GM19193 (cell line): ENCODE results near the gene MYOCOS.

Source experiments
- POLR2A ChIP-seq: IDR thresholded peaks from 4 replicates; pipeline ENCODE4 v1.6.1; 2011; ENCODE audit not compliant: insufficient read depth, insufficient read length; ENCODE audit errors: extremely low read depth

The MYOCOS gene

GRCh38 chr1:171622152-171622462 is at the start of gene MYOCOS:
Gene MYOCOS, plus strand, starts transcription at chr1:171622243. Its CDS starts 1,641 bp downstream, at chr1:171623884.
- TF ChIP-seq POLR2A, result no peak

- no peak for TF ChIP-seq POLR2A
These were observed 45.9 kb upstream of the MYOCOS start for GRCh38 chr1:171576144-171576543.

- TF ChIP-seq POLR2A, result no peak
These were observed 40.8 kb upstream of the MYOCOS start for GRCh38 chr1:171581226-171581625.

- no peak for TF ChIP-seq POLR2A
These were observed 40.3 kb upstream of the MYOCOS start for GRCh38 chr1:171581766-171582165.

GRCh38 chr1:171582589-171582988 is 39.5 kb upstream of the MYOCOS start:
- TF ChIP-seq POLR2A, result no peak

- no peak for TF ChIP-seq POLR2A
These were observed 38.3 kb upstream of the MYOCOS start for GRCh38 chr1:171583591-171584201.

- no peak for TF ChIP-seq POLR2A
These were observed 36.3 kb upstream of the MYOCOS start for GRCh38 chr1:171585715-171586114.

GRCh38 chr1:171588230-171588629 is 33.8 kb upstream of the MYOCOS start:
- no peak for TF ChIP-seq POLR2A

- TF ChIP-seq POLR2A, result no peak
These were observed 32.0 kb upstream of the MYOCOS start for GRCh38 chr1:171590022-171590421.

GRCh38 chr1:171595324-171595723 is 26.7 kb upstream of the MYOCOS start:
- TF ChIP-seq POLR2A, result no peak

- no peak for TF ChIP-seq POLR2A
These were observed 25.9 kb upstream of the MYOCOS start for GRCh38 chr1:171596119-171596518.

- TF ChIP-seq POLR2A, result no peak
These were observed 25.3 kb upstream of the MYOCOS start for GRCh38 chr1:171596705-171597104.

- TF ChIP-seq POLR2A, result no peak
These were observed 24.8 kb upstream of the MYOCOS start for GRCh38 chr1:171597203-171597602.

- TF ChIP-seq POLR2A, result no peak
These were observed 21.2 kb upstream of the MYOCOS start for GRCh38 chr1:171600862-171601261.

GRCh38 chr1:171606402-171606941 is 15.6 kb upstream of the MYOCOS start:
- no peak for TF ChIP-seq POLR2A

GRCh38 chr1:171610385-171610784 is 11.7 kb upstream of the MYOCOS start:
- TF ChIP-seq POLR2A, result no peak

GRCh38 chr1:171611306-171611705 is 10.7 kb upstream of the MYOCOS start:
- TF ChIP-seq POLR2A, result no peak
